8988T (cell line): ENCODE results near the gene SGIP1.
"Not testable (repeated sequence)": the region's sequence is repeated elsewhere in the genome, so short reads cannot be mapped to it uniquely, and the experiment has no call there.

Source experiments
- DNase-seq: peaks from one replicate; pipeline ENCODE4 v3.0.0; 2011

SGIP1 gene

GRCh38 chr1:66734531-66734930 lies 200.6 kb downstream of the SGIP1 start:
- DNase-seq: not testable (repeated sequence)

GRCh38 chr1:66737836-66738235 lies 203.9 kb downstream of the SGIP1 start:
- no peak for DNase-seq

- DNase-seq: no peak
Observed at GRCh38 chr1:66739401-66740157, 205.6 kb downstream of the SGIP1 start.

GRCh38 chr1:66745451-66745850 lies 211.5 kb downstream of the SGIP1 start:
- no peak for DNase-seq

- DNase-seq: no peak
Observed at GRCh38 chr1:66747501-66747900, 213.5 kb downstream of the SGIP1 start.

GRCh38 chr1:66750577-66750976 lies 216.6 kb downstream of the SGIP1 start:
- DNase-seq: no peak

- no peak for DNase-seq
Observed at GRCh38 chr1:66751160-66751559, 217.2 kb downstream of the SGIP1 start.

- DNase-seq: no peak
Observed at GRCh38 chr1:66752000-66752592, 218.1 kb downstream of the SGIP1 start, which contains the start of gene DYNLT5. TSS of gene DYNLT5 (plus strand) at chr1:66752459. CDS start at chr1:66754659, 2,200 bp downstream.

- DNase-seq: no peak
Observed at GRCh38 chr1:66752671-66753371, 218.9 kb downstream of the SGIP1 start.

GRCh38 chr1:66757722-66758240 lies 223.8 kb downstream of the SGIP1 start:
- DNase-seq: no peak

GRCh38 chr1:66758241-66758755 lies 224.3 kb downstream of the SGIP1 start:
- no peak for DNase-seq

- DNase-seq: no peak
Observed at GRCh38 chr1:66760506-66760905, 226.6 kb downstream of the SGIP1 start.

- no peak for DNase-seq
Observed at GRCh38 chr1:66761221-66761620, 227.3 kb downstream of the SGIP1 start.

- DNase-seq: no peak
Observed at GRCh38 chr1:66764994-66765578, 231.1 kb downstream of the SGIP1 start.

GRCh38 chr1:66767626-66768025 lies 233.7 kb downstream of the SGIP1 start:
- no peak for DNase-seq

- DNase-seq: no peak
Observed at GRCh38 chr1:66768965-66769364, 235.0 kb downstream of the SGIP1 start.

GRCh38 chr1:66769512-66770229 lies 235.7 kb downstream of the SGIP1 start:
- DNase-seq: no peak

- DNase-seq: no peak
Observed at GRCh38 chr1:66770240-66770639, 236.3 kb downstream of the SGIP1 start.

GRCh38 chr1:66770694-66771093 lies 236.7 kb downstream of the SGIP1 start:
- no peak for DNase-seq

- no peak for DNase-seq
Observed at GRCh38 chr1:66773227-66773626, 239.3 kb downstream of the SGIP1 start.

GRCh38 chr1:66774438-66774837 lies 240.5 kb downstream of the SGIP1 start:
- DNase-seq: no peak

- DNase-seq: no peak
Observed at GRCh38 chr1:66775646-66776045, 241.7 kb downstream of the SGIP1 start.
